ENCODE data around the gene COX4I2. TPM values are rescaled to one million over a fixed set of nuclear protein-coding genes. Genes with fewer than 3 reads are reported as not detected.

COX4I2 gene
- total RNA-seq, 4 donors from 2014 or later: 5.1 to 8.4 TPM; not detected in 2

- no peak for DNase-seq
- TF ChIP-seq POLR2A (IDR thresholded peaks at IDR 0.05) (no peak), CTCF (IDR thresholded peaks at IDR 0.05) (no peak)
- H3K27ac ChIP-seq: peak overlapping the region; percentile 66 to 88
- H3K4me1 ChIP-seq: peaks cover 0 to 4% of the 10 kb centered on the region in 2 donors
- intact Hi-C loops (cut with DNase I; ENCODE audit: low total_unique reads): no loop called here
- no peaks in the 10 kb centered on the region for H3K9me3 ChIP-seq
- H3K27me3 ChIP-seq: no peaks in the 10 kb centered on the region
- no peaks in the 10 kb centered on the region for H3K36me3 ChIP-seq
- H3K4me3 ChIP-seq: no peak overlapping the region
Measured at GRCh38 chr20:31669876-31670275, 32.2 kb downstream of the COX4I2 start.

- DNase-seq: peak; percentile 35 to 57
- TF ChIP-seq POLR2A (IDR thresholded peaks at IDR 0.05): peak in 1 of 2 donors; percentile 20
- TF ChIP-seq CTCF (IDR thresholded peaks at IDR 0.05): no peak
- Histone ChIP-seq H3K36me3 (no peaks in the 10 kb centered on the region), H3K9me3 (no peaks in the 10 kb centered on the region), H3K27ac (peak overlapping the region; percentile 66 to 88), H3K4me1 (peaks cover 0 to 4% of the 10 kb centered on the region in 2 donors), H3K27me3 (no peaks in the 10 kb centered on the region), H3K4me3 (no peak overlapping the region)
- intact Hi-C loops (cut with DNase I; ENCODE audit: low total_unique reads): no loop called here
Measured at GRCh38 chr20:31670371-31671228, 32.9 kb downstream of the COX4I2 start.

GRCh38 chr20:31671324-31671723 lies 33.6 kb downstream of the COX4I2 start:
- Histone ChIP-seq H3K27ac (peak overlapping the region; percentile 66 to 88), H3K36me3 (no peaks in the 10 kb centered on the region), H3K4me3 (no peak overlapping the region), H3K27me3 (no peaks in the 10 kb centered on the region), H3K9me3 (no peaks in the 10 kb centered on the region), H3K4me1 (peaks cover 4% of the 10 kb centered on the region in 2 donors)
- intact Hi-C loops (cut with DNase I; ENCODE audit: low total_unique reads): no loop called here
- DNase-seq: no peak
- no peak for TF ChIP-seq CTCF (IDR thresholded peaks at IDR 0.05)
- TF ChIP-seq POLR2A (IDR thresholded peaks at IDR 0.05): no peak

GRCh38 chr20:31673435-31673834 lies 35.7 kb downstream of the COX4I2 start:
- peak overlapping the region; percentile 61 to 88 for H3K27ac ChIP-seq
- no peaks in the 10 kb centered on the region for H3K36me3 ChIP-seq
- TF ChIP-seq POLR2A (IDR thresholded peaks at IDR 0.05) (no peak), CTCF (IDR thresholded peaks at IDR 0.05) (no peak)
- H3K4me3 ChIP-seq: no peak overlapping the region
- no peaks in the 10 kb centered on the region for H3K27me3 ChIP-seq
- H3K9me3 ChIP-seq: no peaks in the 10 kb centered on the region
- H3K4me1 ChIP-seq: peaks cover 0 to 4% of the 10 kb centered on the region in 2 donors
- intact Hi-C loops (cut with DNase I; ENCODE audit: low total_unique reads): no loop called here
- no peak for DNase-seq

GRCh38 chr20:31673943-31674463 lies 36.3 kb downstream of the COX4I2 start:
- peaks cover 0 to 4% of the 10 kb centered on the region in 2 donors for H3K4me1 ChIP-seq
- no peaks in the 10 kb centered on the region for H3K9me3 ChIP-seq
- H3K27me3 ChIP-seq: no peaks in the 10 kb centered on the region
- no peak overlapping the region for H3K4me3 ChIP-seq
- no peaks in the 10 kb centered on the region for H3K36me3 ChIP-seq
- no peak for TF ChIP-seq POLR2A (IDR thresholded peaks at IDR 0.05)
- TF ChIP-seq CTCF (IDR thresholded peaks at IDR 0.05): no peak
- H3K27ac ChIP-seq: peak overlapping the region; percentile 61 to 88
- intact Hi-C loops (cut with DNase I; ENCODE audit: low total_unique reads): no loop called here
- no peak for DNase-seq
